Cardiac muscle cell (in vitro differentiated cells and primary cell): Measurements from ENCODE around the gene TTC13. TPM values are rescaled to one million over a fixed set of nuclear protein-coding genes. Genes with fewer than 3 reads are reported as not detected.
"Not testable (repeated sequence)": the region's sequence is repeated elsewhere in the genome, so short reads cannot be mapped to it uniquely, and the experiment has no call there.

Experiments
- DNase-seq, 2 donors: peaks; one replicate each; pipeline versions ENCODE4 v3.0.0 to v3.0.0-alpha.2; 2010 to 2017; ENCODE audit warnings: low read depth in 1 of 2, low spot score in 1 of 2
- H3K27ac ChIP-seq: fragments of 200-600 bp; sonication (generic); 2 replicates; pipeline ENCODE4 v1.5.1; 2016
- H3K27me3 ChIP-seq: fragments of 200-600 bp; sonication (generic); 2 replicates; pipeline ENCODE4 v1.6.0; 2016; ENCODE audit warnings: control low read depth
- H3K36me3 ChIP-seq: fragments of 200-600 bp; sonication (generic); 2 replicates; pipeline ENCODE4 v1.5.1; 2016; ENCODE audit warnings: control low read depth
- H3K4me1 ChIP-seq: fragments of 200-600 bp; sonication (generic); 2 replicates; pipeline ENCODE4 v1.8.1; 2017; ENCODE audit warnings: low read depth, mild to moderate bottlenecking, mixed run types
- H3K4me3 ChIP-seq: fragments of 200-600 bp; sonication (generic); 2 replicates; pipeline ENCODE4 v1.5.1; 2016; ENCODE audit warnings: mild to moderate bottlenecking
- H3K9me3 ChIP-seq: fragments of 200-600 bp; sonication (generic); 2 replicates; pipeline ENCODE4 v1.5.1; 2017; ENCODE audit warnings: low read depth, mild to moderate bottlenecking, control low read depth
- CTCF ChIP-seq: IDR thresholded peaks from 2 replicates; pipeline ENCODE4 v1.5.1; 2012; ENCODE audit warnings: low read depth, mild to moderate bottlenecking, low read length
- polyA plus RNA-seq: library from polyadenylated mRNA; unstranded; fragments of >200 nt; fragmentation: Nextera tagmentation; extraction: Ambion mirVana; gene quantifications from 2 replicates; pipeline ENCODE4 v1.2.1, GENCODE V29; 2016
- total RNA-seq: library from RNA; depleted of rRNA; stranded (reverse); fragments of >200 nt; gene quantifications from 2 replicates; pipeline ENCODE4 v1.2.3, GENCODE V29; 2016

Gene TTC13
- total RNA-seq (9.1 and 16.3 TPM in 2 replicates), polyA plus RNA-seq (7.1 and 13.0 TPM in 2 replicates)

- peak; percentile 99 to 100 for DNase-seq
- H3K27ac ChIP-seq: peak within 1 kb of the TSS; percentile 63
- no peaks in the 10 kb centered on the region for H3K27me3 ChIP-seq
- H3K4me1 ChIP-seq: peaks cover 6% of the 10 kb centered on the region
- H3K9me3 ChIP-seq: no peaks in the 10 kb centered on the region
- H3K4me3 ChIP-seq: peak within 1 kb of the TSS; percentile 92
- peak; percentile 14 for TF ChIP-seq CTCF
- H3K36me3 ChIP-seq: peaks cover 5% of the 10 kb centered on the region
Observed at GRCh38 chr1:230978491-230979388, at the start of gene TTC13, which contains the start of gene ARV1. TTC13 (minus strand) TSS chr1:230978861; CDS start chr1:230978830, 31 bp downstream. ARV1 (plus strand) TSS chr1:230979094; CDS start chr1:230979106, 12 bp downstream.

DNA sequence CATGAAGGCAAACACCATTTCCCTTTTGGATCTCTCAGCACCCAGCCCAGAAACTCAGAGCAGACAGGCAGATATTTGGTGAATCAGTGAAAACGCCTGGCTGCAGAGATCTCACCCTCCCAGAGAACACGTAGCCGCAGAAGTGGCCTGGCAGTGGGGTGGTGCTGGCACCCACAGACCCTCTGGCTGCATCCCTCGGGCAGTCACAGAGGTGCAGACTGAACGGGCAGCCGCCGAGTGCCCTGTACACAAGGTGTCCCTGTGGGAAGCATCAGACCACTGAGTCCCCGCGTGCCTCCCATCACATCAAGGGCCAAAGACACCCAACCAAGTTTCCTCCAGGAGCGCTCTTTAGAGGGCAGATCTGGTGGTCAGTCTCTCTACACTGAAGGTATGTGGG lies 49.3 kb upstream of the TTC13 start:
- H3K4me1 ChIP-seq: no peaks in the 10 kb centered on the region
- no peaks in the 10 kb centered on the region for H3K36me3 ChIP-seq
- H3K4me3 ChIP-seq: no peak overlapping the region
- no peak for DNase-seq
- H3K9me3 ChIP-seq: no peaks in the 10 kb centered on the region
- no peak overlapping the region for H3K27ac ChIP-seq
- TF ChIP-seq CTCF: no peak
- no peaks in the 10 kb centered on the region for H3K27me3 ChIP-seq

- Histone ChIP-seq H3K4me1 (no peaks in the 10 kb centered on the region), H3K36me3 (no peaks in the 10 kb centered on the region), H3K4me3 (no peak overlapping the region), H3K9me3 (no peaks in the 10 kb centered on the region), H3K27me3 (no peaks in the 10 kb centered on the region), H3K27ac (no peak overlapping the region)
- TF ChIP-seq CTCF: no peak
- no peak for DNase-seq
Observed at GRCh38 chr1:231027136-231027925, 48.7 kb upstream of the TTC13 start.

- no peak overlapping the region for H3K4me3 ChIP-seq
- no peaks in the 10 kb centered on the region for H3K4me1 ChIP-seq
- no peak for TF ChIP-seq CTCF
- no peaks in the 10 kb centered on the region for H3K9me3 ChIP-seq
- no peak for DNase-seq
- H3K27ac ChIP-seq: no peak overlapping the region
- no peaks in the 10 kb centered on the region for H3K36me3 ChIP-seq
- no peaks in the 10 kb centered on the region for H3K27me3 ChIP-seq
Observed at GRCh38 chr1:231026576-231026975, 47.9 kb upstream of the TTC13 start.

GRCh38 chr1:231023150-231023549 lies 44.5 kb upstream of the TTC13 start:
- H3K36me3 ChIP-seq: no peaks in the 10 kb centered on the region

DNA sequence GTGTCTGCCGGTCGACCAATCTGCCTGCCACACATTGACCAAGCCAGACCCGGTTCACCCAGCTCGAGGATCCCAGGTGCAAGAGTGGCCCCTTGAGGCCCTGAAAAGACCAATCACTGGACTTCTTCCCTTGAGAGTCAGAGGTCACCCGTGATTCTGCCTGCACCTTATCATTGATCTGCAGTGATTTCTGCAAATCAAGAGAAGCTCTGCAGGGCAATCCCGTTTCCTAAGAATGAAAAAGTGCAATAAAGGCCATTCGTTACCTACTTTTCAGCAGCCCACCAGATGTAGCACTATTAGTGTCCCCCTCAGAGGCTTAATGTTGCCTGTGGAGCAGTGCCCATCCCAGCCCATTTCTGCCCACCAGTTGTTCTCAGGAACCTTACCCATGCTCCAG lies 43.9 kb upstream of the TTC13 start:
- H3K4me3 ChIP-seq, H3K36me3 ChIP-seq, H3K27me3 ChIP-seq, H3K9me3 ChIP-seq, DNase-seq, H3K27ac ChIP-seq, H3K4me1 ChIP-seq: not testable (repeated sequence)

More at GRCh38 chr1:231023150-231023549, 44.5 kb upstream of the TTC13 start:
- no peak for DNase-seq
- TF ChIP-seq CTCF: no peak
- Histone ChIP-seq H3K9me3 (no peaks in the 10 kb centered on the region), H3K4me1 (no peaks in the 10 kb centered on the region), H3K27ac (no peak overlapping the region), H3K27me3 (no peaks in the 10 kb centered on the region), H3K4me3 (no peak overlapping the region)
